GM19023 (cell line): ENCODE results near the gene KIAA0513.

Experiments used
- ATAC-seq: cut with Tn5 transposase; IDR thresholded peaks from one replicate; pipeline ENCODE4 v1.9.1; 2021; ENCODE audit warnings: mild to moderate bottlenecking, moderate library complexity; ENCODE audit not compliant: unreplicated experiment

The KIAA0513 gene

DNA sequence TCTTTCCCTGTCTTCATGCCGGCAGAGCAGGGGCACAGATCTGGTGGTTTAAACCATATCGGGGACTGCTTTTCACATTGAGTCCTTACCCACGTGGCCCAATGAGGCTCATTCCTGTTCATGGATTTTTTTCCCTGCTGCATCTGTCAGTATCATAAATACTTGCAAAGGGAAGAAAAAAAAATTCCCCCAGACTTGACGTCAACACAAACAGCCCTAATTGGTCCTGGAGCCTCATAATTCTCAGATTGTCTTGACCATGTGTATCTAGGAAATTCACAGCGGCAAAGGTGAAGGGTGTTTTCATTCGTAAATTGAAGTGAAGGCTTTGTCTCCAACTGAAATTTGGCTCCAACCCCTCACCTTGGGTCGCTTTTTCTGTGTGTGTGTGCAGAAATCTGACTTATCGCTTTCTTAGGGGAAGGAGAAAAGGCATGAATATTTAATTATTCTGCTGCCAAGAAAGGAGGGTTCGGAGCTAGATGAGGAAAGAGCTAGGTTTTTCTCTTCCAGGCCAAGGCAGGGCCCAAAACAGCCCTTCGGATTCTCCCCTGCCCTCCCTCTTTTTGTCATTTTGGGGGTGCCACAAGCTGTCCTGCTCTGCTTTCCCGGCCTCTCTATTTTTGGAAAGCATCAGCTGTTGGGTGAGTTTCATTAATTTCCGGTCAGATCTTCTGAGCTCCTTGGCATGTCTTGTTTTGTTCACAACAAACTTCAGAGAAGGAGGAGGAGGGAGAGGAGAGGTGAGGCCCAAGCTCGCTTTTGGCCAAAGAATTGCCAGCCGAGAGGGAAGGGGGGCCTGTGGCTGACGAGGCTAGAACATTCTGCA, 102.5 kb downstream of the KIAA0513 start:
- ATAC-seq: no peak

GRCh38 chr16:85130705-85131028, 103.1 kb downstream of the KIAA0513 start:
- no peak for ATAC-seq

- ATAC-seq: no peak
Measured at GRCh38 chr16:85132456-85133289, 105.1 kb downstream of the KIAA0513 start.

GRCh38 chr16:85133290-85133599, 105.7 kb downstream of the KIAA0513 start:
- ATAC-seq: no peak

DNA sequence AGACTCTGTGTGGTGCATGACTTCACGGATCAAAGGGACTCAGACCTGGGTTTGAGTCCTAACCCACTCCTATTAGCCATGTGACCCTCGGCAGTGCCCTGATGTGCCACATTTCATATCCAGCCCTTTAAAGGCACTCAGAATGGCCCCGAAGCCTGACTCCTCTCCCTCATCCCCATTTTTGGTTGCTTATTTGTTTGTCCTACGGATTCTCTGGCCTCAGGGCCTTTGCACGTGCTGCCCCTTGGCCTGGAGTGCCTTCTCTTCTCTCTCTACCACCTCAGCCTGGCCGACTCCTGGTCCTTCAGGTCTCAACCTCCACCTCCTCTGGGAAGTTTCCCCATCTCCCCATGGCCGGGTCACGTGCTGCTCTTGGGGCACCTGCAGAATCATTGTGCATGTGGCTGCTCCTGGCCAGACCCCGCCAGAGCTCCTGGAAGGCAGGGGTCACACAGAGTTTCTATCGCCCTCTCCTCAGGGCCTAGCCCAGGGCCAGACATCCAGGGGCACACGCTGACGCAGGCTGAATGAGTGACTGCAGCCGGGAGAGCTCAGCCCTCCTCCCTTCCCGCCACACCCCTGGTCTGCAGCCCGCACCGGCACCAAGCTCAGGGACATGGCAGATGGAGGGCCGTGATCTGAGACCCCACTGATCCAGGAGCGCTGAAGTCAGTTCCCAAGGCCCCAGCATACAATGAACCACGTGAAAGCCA, 106.6 kb downstream of the KIAA0513 start:
- no peak for ATAC-seq

DNA sequence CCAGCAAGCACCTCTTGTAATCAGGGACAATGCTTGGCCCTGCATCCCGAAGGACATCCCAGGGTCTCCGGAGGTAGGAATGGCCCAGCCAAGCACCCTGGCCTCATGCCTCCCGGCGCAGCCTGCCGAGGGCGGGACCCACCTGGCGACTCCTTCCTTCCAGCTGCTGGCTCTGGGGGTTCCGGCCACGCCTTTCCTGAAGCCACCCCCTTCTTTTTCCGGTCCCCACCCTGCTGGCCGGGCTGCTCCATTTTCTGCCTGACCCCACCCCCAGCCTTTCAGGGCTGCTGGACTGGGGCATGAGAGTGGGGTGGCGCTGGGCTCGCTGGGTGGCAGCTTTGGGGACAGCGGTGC, 107.2 kb downstream of the KIAA0513 start:
- ATAC-seq: no peak

DNA sequence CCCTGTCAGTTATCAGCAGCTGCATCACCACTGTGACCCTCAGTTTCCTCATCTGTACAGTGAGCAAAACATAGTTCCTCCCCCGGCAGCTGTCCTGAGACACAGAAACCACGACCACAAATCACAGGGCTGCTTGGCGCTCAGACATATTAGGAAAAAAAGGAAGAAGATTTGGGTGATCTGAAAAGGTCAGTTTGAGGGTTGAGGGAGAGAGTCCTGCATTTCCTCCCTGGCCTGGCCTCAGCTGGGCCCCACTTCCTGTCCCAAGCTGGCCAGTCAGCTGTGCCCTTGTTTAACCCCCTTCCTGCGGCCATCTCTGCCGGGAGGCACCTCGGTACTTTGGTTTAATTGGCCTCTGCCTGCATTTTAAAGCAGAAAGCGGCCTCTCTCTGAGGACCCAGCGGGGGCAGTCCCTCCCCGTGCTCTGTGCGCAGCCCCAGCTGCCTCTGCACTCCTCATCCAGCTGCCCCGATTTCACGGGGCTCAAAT, 108.7 kb downstream of the KIAA0513 start:
- no peak for ATAC-seq

DNA sequence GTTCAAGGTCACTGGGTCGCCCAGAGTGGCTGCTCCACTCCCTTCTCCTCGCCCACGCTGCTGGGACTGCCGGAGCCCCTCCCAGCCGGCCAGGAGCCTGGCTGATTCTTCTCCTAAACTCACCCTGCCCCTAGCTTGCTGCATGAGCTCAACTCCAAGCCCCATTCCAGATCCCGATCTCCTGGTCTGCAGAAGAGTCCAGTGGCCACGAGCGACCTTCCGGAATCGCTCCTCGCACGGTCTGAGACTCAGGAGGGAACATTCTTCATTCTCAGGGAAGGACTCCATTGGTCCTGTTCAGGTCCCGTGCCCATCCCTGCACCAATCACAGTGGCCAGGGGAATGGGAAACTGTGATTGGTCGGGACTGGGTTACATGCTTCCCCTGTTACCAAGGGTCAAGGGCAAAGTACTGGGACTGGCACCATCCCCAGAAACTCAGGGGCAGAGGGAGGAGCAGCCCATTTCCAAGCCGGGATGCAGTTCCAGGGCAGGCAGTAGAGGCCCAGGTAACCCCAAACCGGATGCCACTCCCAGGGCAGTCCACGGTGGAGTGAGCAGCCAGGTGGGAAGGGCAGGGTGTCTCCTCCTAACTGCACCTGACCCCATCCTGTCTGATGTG, 109.2 kb downstream of the KIAA0513 start:
- no peak for ATAC-seq

DNA sequence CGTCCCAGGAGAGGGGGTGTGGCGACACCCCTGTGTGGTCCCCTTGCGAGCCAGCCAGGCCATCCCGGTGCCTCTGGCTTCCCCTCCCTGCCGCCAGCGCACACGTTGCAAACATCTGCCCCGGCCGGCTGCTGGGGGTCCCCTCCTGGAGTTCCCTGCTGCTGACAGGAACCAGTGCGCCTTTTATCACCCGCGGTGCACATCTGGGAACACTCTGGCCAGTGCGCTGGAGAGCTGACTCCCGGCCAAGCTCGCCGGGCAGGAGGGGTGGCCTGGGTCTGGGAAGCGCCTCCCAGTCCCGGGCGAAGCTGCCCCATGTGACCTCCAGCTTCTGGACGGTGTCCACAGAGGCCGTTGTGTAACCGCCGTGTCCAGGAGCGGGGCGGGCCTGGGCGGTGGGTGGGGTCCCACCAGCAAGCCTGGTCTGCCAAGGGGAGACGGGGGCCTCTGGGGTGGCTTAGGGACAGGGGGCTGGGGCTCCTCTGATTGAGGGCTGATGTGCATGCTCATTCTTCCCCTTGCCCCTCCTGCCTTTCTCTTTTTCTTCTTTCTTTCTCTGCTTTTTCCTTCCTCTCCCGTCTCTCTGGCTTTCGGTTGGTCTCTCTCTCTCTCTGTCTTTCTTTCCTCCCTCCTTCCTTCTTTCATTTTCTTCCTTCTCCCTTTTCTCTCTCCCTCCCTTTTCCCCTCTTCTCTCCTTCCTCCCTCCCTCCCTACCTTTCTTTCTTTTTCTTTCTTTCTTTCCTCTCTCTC, 109.9 kb downstream of the KIAA0513 start:
- no peak for ATAC-seq

GRCh38 chr16:85138073-85138824, 110.7 kb downstream of the KIAA0513 start:
- ATAC-seq: no peak

DNA sequence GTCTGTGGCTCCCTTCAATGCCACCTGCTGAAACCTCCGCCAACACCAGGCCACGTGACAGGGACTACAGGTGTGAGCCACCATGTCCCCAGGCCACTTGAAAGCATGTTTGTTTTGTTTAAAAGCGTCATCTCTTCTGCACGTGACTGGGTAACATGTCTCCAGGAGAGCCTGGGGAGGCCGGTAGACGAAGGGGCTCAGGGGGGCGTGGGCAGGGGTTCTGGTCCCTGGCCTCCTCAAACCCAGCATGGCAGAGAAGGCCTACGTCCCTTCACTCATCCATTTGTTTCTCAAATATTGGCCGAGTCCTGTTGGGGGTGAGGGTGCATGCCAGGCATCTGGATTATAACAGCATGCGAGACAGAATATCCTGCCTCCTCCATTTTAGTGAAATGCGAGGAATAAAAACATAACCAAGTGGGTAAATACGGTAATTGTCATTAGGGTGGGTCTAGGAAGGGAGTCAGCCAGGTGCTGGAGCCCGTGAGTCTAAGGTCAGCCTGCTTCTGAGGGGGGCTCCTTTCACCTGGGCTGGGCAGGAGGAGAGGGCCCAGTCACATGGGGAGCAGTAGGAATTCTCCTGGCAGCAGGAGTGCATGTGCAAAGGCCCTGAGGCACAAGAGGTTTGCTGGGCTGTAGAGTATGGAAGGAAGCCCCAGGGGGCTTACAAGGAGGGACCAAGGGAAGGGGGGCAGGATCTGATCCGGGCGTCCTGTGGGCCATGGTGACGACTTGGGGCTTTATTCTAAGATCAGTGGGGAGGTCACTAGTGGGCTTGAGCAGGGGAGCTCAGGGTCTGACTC, 111.4 kb downstream of the KIAA0513 start:
- ATAC-seq: no peak

GRCh38 chr16:85139881-85140339, 112.3 kb downstream of the KIAA0513 start:
- no peak for ATAC-seq

GRCh38 chr16:85140455-85141012, 112.9 kb downstream of the KIAA0513 start:
- no peak for ATAC-seq

GRCh38 chr16:85141491-85142128, 114.0 kb downstream of the KIAA0513 start:
- ATAC-seq: no peak

DNA sequence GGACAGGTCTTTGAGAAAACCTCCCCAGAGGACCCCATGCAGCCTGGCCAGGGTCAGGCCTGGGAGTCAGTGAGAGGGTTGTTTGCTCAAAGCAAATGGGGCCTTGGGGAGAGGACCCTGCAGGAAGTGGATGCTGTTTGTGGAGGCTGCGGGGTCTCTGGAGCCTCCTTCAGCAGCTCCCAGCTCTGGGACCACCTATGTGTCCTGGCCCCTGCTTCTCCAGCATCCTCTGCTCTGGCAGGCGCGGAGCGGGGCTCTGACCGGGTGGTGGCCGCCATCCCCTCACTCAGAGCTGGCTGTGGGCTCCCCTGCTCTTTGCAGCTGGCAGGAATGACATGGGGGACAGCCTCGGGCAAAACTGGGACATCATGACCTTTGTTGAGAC, 114.5 kb downstream of the KIAA0513 start:
- ATAC-seq: no peak

- ATAC-seq: no peak
Measured at GRCh38 chr16:85142771-85143211, 115.2 kb downstream of the KIAA0513 start.
